Umbilical cord (tissue), 2 donors: ENCODE measurements around the gene PSG11. TPM values are rescaled to one million over a fixed set of nuclear protein-coding genes. Genes with fewer than 3 reads are reported as not detected.
A peak's percentile ranks its signal among the peaks of the same experiment; 100 is the strongest.
"Not testable (repeated sequence)": the region's sequence is repeated elsewhere in the genome, so short reads cannot be mapped to it uniquely, and the experiment has no call there.

Experiments used
- DNase-seq: peaks from one replicate; pipeline ENCODE4 v3.0.0-alpha.2; 2015; ENCODE audit warnings: low spot score
- total RNA-seq: library from RNA; depleted of rRNA; stranded (reverse); fragments of >200 nt; gene quantifications from one replicate; pipeline ENCODE4 v1.2.3, GENCODE V29; 2014; ENCODE audit warnings: low replicate concordance; ENCODE audit not compliant: insufficient read depth

PSG11 gene
- total RNA-seq, 1 donor from 2014 or later, result 3.9 TPM

GRCh38 chr19:42989186-42989585 lies 37.1 kb downstream of the PSG11 start:
- not testable (repeated sequence) for DNase-seq

GRCh38 chr19:42988206-42988605 lies 38.1 kb downstream of the PSG11 start:
- not testable (repeated sequence) for DNase-seq

- no peak for DNase-seq
Measured at GRCh38 chr19:42985588-42985987, 40.7 kb downstream of the PSG11 start.

- DNase-seq, result not testable (repeated sequence)
Measured at GRCh38 chr19:42982111-42982510, 44.2 kb downstream of the PSG11 start.

- DNase-seq, result not testable (repeated sequence)
Measured at GRCh38 chr19:42971451-42971850, 54.8 kb downstream of the PSG11 start.

GRCh38 chr19:42965176-42965575 lies 61.1 kb downstream of the PSG11 start:
- DNase-seq, result peak; percentile 60

GRCh38 chr19:42961119-42961518 lies 65.2 kb downstream of the PSG11 start:
- no peak for DNase-seq

Other genes with a start within 250 kb of the PSG11 start
- 4.6 TPM for gene PSG1, start 146.8 kb downstream of the PSG11 start, total RNA-seq
- gene PSG6, start 108.6 kb downstream of the PSG11 start, total RNA-seq, result 0.96 TPM
- gene PSG7, start 89.3 kb downstream of the PSG11 start, total RNA-seq, result 3.6 TPM
- 22.9 TPM for gene PSG2, start 56.2 kb upstream of the PSG11 start, total RNA-seq
- gene PSG5, start 160.1 kb upstream of the PSG11 start, total RNA-seq, result 18.8 TPM
- gene PSG4, start 179.2 kb upstream of the PSG11 start, total RNA-seq, result 17.8 TPM
- 1.7 TPM for gene PSG9, start 243.1 kb upstream of the PSG11 start, total RNA-seq